Smooth muscle cell (in vitro differentiated cells): ENCODE results near the gene SUPT4H1. TPM values are rescaled to one million over a fixed set of nuclear protein-coding genes. Genes with fewer than 3 reads are reported as not detected.

Experiments
- DNase-seq: peaks from one replicate; lab custom pipeline; 2025; ENCODE audit not compliant: unreplicated experiment; lab: John Stamatoyannopoulos, UW
- H2AFZ ChIP-seq: fragments of 200-600 bp; sonication (generic); 2 replicates; pipeline ENCODE4 v1.6.0; 2016; ENCODE audit warnings: antibody characterized with exemption, low read depth, mild to moderate bottlenecking
- H3F3A ChIP-seq: fragments of 200-600 bp; sonication (generic); 2 replicates; pipeline ENCODE4 v1.6.0; 2017; ENCODE audit warnings: antibody characterized with exemption, low read depth
- H3K27ac ChIP-seq: fragments of 200-600 bp; sonication (generic); 2 replicates; pipeline ENCODE4 v1.5.1; 2016; ENCODE audit warnings: low read depth, mild to moderate bottlenecking
- H3K27me3 ChIP-seq: fragments of 200-600 bp; sonication (generic); 2 replicates; pipeline ENCODE4 v1.6.1; 2016; ENCODE audit warnings: low read depth, mild to moderate bottlenecking
- H3K36me3 ChIP-seq: fragments of 200-600 bp; sonication (generic); 2 replicates; pipeline ENCODE4 v1.5.1; 2016; ENCODE audit warnings: low read depth
- H3K4me1 ChIP-seq: fragments of 200-600 bp; sonication (generic); 2 replicates; pipeline ENCODE4 v1.5.1; 2016; ENCODE audit warnings: low read depth
- H3K4me2 ChIP-seq: fragments of 200-600 bp; sonication (generic); 2 replicates; pipeline ENCODE4 v1.6.0; 2016; ENCODE audit warnings: mild to moderate bottlenecking
- H3K4me3 ChIP-seq: fragments of 200-600 bp; sonication (generic); 2 replicates; pipeline ENCODE4 v1.5.1; 2016; ENCODE audit warnings: mild to moderate bottlenecking
- H3K79me2 ChIP-seq: fragments of 200-600 bp; sonication (generic); 2 replicates; pipeline ENCODE4 v1.6.0; 2016; ENCODE audit warnings: low read depth, mild to moderate bottlenecking
- H3K9ac ChIP-seq: fragments of 200-600 bp; sonication (generic); 2 replicates; pipeline ENCODE4 v1.6.0; 2016; ENCODE audit warnings: low read depth
- H3K9me3 ChIP-seq: fragments of 200-600 bp; sonication (generic); replicated peaks from 2 replicates; pipeline ENCODE4 v1.5.1; 2016; ENCODE audit warnings: low read depth
- H4K20me1 ChIP-seq: fragments of 200-600 bp; sonication (generic); 2 replicates; pipeline ENCODE4 v1.6.0; 2016; ENCODE audit warnings: low read depth
- WGBS: methylation state at CpG from one replicate; pipeline ENCODE4 v1.1.7; 2016; ENCODE audit warnings: low lambda C conversion rate; 5-methylcytosine and 5-hydroxymethylcytosine counted together
- polyA plus RNA-seq: library from polyadenylated mRNA; unstranded; fragments of >200 nt; fragmentation: Nextera tagmentation; extraction: Ambion mirVana; gene quantifications from 2 replicates; pipeline ENCODE4 v1.2.1, GENCODE V29; 2016
- total RNA-seq: library from RNA; depleted of rRNA; stranded (reverse); fragments of >200 nt; gene quantifications from 2 replicates; pipeline ENCODE4 v1.2.3, GENCODE V29; 2014
- TF ChIP-seq, protein P1 (sequence below): fragments of 200-600 bp; sonication (generic); IDR thresholded peaks from 2 replicates; pipeline ENCODE4 v1.5.1; 2017; ENCODE audit warnings: borderline replicate concordance, mild to moderate bottlenecking, antibody characterized with exemption; ENCODE audit not compliant: insufficient read depth, poor library complexity, severe bottlenecking

SUPT4H1 gene
- total and polyA plus RNA-seq, 2 experiments from 2014 or later = 66.1 to 107 TPM

- Histone ChIP-seq H4K20me1 (no peaks in the 10 kb centered on the region), H3K9ac (no peak overlapping the region), H3K9me3 (no peaks in the 10 kb centered on the region), H3F3A (no peaks in the 10 kb centered on the region), H2AFZ (no peak overlapping the region), H3K27ac (no peak overlapping the region), H3K4me3 (no peak overlapping the region), H3K36me3 (no peaks in the 10 kb centered on the region), H3K79me2 (no peaks in the 10 kb centered on the region), H3K4me2 (no peak overlapping the region), H3K27me3 (no peaks in the 10 kb centered on the region), H3K4me1 (peaks cover 6% of the 10 kb centered on the region)
- 64% methylated on average over 3 of the region's 3 CpGs for WGBS
- DNase-seq = no peak
- TF ChIP-seq, protein P1, sequence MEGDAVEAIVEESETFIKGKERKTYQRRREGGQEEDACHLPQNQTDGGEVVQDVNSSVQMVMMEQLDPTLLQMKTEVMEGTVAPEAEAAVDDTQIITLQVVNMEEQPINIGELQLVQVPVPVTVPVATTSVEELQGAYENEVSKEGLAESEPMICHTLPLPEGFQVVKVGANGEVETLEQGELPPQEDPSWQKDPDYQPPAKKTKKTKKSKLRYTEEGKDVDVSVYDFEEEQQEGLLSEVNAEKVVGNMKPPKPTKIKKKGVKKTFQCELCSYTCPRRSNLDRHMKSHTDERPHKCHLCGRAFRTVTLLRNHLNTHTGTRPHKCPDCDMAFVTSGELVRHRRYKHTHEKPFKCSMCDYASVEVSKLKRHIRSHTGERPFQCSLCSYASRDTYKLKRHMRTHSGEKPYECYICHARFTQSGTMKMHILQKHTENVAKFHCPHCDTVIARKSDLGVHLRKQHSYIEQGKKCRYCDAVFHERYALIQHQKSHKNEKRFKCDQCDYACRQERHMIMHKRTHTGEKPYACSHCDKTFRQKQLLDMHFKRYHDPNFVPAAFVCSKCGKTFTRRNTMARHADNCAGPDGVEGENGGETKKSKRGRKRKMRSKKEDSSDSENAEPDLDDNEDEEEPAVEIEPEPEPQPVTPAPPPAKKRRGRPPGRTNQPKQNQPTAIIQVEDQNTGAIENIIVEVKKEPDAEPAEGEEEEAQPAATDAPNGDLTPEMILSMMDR = no peak
These were observed 29.4 kb upstream of the SUPT4H1 start for GRCh38 chr17:58381124-58382035.

GRCh38 chr17:58380207-58381123, 28.5 kb upstream of the SUPT4H1 start:
- no peaks in the 10 kb centered on the region for H3K27me3 ChIP-seq
- no peak overlapping the region for H3K4me3 ChIP-seq
- no peaks in the 10 kb centered on the region for H3F3A ChIP-seq
- no peak overlapping the region for H2AFZ ChIP-seq
- 84% methylated on average over 5 of the region's 5 CpGs for WGBS
- no peaks in the 10 kb centered on the region for H3K36me3 ChIP-seq
- no peak overlapping the region for H3K4me2 ChIP-seq
- H3K9ac ChIP-seq = no peak overlapping the region
- no peaks in the 10 kb centered on the region for H4K20me1 ChIP-seq
- peaks cover 6% of the 10 kb centered on the region for H3K4me1 ChIP-seq
- no peaks in the 10 kb centered on the region for H3K9me3 ChIP-seq
- no peaks in the 10 kb centered on the region for H3K79me2 ChIP-seq
- DNase-seq = no peak
- TF ChIP-seq, protein P1 = no peak
- no peak overlapping the region for H3K27ac ChIP-seq

DNA sequence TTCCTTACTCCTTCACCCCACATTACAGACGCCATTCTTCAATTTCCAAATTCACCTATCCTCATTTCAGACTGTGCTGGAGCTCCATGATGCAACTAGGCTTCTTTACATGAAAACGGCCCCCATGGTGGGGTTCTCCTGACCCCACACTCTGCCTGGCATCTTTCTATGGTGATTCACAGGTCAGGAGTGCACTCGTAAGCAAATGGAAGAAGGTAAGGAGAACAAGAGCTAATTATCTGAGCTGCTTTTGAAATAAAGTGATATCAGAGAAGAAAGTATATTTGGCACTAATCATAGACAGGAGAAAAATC, 27.5 kb upstream of the SUPT4H1 start:
- TF ChIP-seq, protein P1 = no peak
- H2AFZ ChIP-seq = no peak overlapping the region
- H3K4me3 ChIP-seq = no peak overlapping the region
- no peaks in the 10 kb centered on the region for H3F3A ChIP-seq
- H3K36me3 ChIP-seq = no peaks in the 10 kb centered on the region
- H3K4me1 ChIP-seq = peaks cover 6% of the 10 kb centered on the region
- no peaks in the 10 kb centered on the region for H3K79me2 ChIP-seq
- no peak overlapping the region for H3K9ac ChIP-seq
- H3K4me2 ChIP-seq = no peak overlapping the region
- WGBS = 61% methylated on average over 3 of the region's 3 CpGs
- H3K27me3 ChIP-seq = no peaks in the 10 kb centered on the region
- no peaks in the 10 kb centered on the region for H4K20me1 ChIP-seq
- no peaks in the 10 kb centered on the region for H3K9me3 ChIP-seq
- no peak for DNase-seq
- H3K27ac ChIP-seq = no peak overlapping the region
